ENCODE data around the gene CRIM1. TPM values are rescaled to one million over a fixed set of nuclear protein-coding genes. Genes with fewer than 3 reads are reported as not detected.

Gene CRIM1
- polyA plus RNA-seq, 2 of the 4 experiments (the other 2 are of a cell fraction) = 127 to 208 TPM

DNA sequence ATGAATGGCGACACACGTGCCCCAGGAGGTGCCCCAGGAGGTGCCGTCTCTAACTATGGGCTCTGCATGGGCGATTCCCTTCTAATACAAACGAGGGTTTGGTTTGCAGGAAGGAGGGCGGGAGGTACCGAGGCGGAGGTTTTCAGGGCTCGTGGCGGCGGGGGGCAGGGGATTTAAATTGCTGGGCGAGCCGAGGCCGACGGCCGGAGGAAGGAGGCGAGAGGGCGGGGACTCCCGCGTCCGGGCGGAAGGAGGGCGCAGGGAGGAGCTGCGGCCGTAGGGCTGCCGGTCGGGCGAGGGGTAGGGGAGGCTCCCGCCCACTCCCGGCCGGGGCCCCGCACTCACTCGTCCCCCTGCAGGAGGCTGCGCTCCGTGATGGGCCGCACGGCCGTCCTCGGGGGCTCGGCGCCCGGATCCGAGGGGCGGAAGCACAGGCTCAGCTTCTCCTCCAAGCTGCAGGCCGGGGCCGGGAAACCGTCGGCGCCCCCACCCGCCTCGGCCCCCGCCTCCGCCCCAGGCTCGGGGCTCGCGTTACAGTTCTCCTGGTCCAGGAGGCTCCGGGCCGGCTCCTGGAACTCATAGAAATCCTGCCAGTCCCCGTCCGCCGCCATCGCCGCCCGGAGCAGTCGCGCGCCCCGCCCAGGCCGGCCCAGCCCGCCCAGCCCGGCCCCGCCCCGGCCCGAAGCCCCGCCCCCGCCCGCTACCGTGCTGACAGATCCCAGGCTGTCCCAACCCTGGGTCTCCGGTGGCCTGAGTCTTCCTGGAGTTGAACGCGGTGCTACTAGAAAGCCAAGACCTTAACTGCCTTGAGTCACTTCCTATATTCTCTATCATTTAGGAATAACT, 242.2 kb downstream of the CRIM1 start, which contains the start of gene FEZ2 (continued):
- no peak for TF ChIP-seq RARB (CRISPR knock-in tag; IDR thresholded peaks at IDR 0.05)
- no peak for TF ChIP-seq NPAS2 (CRISPR knock-in tag; IDR thresholded peaks at IDR 0.05; ENCODE audit: borderline replicate concordance)
- no peak for TF ChIP-seq CHD2 (IDR thresholded peaks at IDR 0.05; ENCODE audit: low read length, partially characterized antibody)
- no peak for TF ChIP-seq RCOR1 (IDR thresholded peaks at IDR 0.05; ENCODE audit: low read depth, low read length)
- no peak for TF ChIP-seq ZC3H11A (IDR thresholded peaks at IDR 0.05)
- TF ChIP-seq MAFK (IDR thresholded peaks at IDR 0.05; ENCODE audit: partially characterized antibody) = no peak
- peak in 1 of 2 experiments; percentile 88; a peak in 3 of 5 replicates for TF ChIP-seq JUN (IDR thresholded peaks at IDR 0.05)
- TF ChIP-seq POLR2AphosphoS2 (conservative IDR thresholded peaks at IDR 0.05; ENCODE audit: low read length) = no peak
- TF ChIP-seq, protein P1, sequence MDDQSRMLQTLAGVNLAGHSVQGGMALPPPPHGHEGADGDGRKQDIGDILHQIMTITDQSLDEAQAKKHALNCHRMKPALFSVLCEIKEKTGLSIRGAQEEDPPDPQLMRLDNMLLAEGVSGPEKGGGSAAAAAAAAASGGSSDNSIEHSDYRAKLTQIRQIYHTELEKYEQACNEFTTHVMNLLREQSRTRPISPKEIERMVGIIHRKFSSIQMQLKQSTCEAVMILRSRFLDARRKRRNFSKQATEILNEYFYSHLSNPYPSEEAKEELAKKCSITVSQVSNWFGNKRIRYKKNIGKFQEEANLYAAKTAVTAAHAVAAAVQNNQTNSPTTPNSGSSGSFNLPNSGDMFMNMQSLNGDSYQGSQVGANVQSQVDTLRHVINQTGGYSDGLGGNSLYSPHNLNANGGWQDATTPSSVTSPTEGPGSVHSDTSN (IDR thresholded peaks at IDR 0.05) = no peak
- TF ChIP-seq CBX2 (IDR thresholded peaks at IDR 0.05; ENCODE audit: borderline replicate concordance, low read depth) = no peak
- no peak for TF ChIP-seq CEBPB (IDR thresholded peaks at IDR 0.05)
- TF ChIP-seq, protein P2, sequence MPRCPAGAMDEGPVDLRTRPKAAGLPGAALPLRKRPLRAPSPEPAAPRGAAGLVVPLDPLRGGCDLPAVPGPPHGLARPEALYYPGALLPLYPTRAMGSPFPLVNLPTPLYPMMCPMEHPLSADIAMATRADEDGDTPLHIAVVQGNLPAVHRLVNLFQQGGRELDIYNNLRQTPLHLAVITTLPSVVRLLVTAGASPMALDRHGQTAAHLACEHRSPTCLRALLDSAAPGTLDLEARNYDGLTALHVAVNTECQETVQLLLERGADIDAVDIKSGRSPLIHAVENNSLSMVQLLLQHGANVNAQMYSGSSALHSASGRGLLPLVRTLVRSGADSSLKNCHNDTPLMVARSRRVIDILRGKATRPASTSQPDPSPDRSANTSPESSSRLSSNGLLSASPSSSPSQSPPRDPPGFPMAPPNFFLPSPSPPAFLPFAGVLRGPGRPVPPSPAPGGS (IDR thresholded peaks at IDR 0.05) = peak; percentile 79; the same call in 2 of the 3 replicates
- no peak; the same call in 2 of the 3 replicates for TF ChIP-seq SMC3 (IDR thresholded peaks at IDR 0.05)
- TF ChIP-seq PHF8 (IDR thresholded peaks at IDR 0.05; ENCODE audit: borderline replicate concordance, low read depth) = peak; percentile 80
- TF ChIP-seq, protein P3, sequence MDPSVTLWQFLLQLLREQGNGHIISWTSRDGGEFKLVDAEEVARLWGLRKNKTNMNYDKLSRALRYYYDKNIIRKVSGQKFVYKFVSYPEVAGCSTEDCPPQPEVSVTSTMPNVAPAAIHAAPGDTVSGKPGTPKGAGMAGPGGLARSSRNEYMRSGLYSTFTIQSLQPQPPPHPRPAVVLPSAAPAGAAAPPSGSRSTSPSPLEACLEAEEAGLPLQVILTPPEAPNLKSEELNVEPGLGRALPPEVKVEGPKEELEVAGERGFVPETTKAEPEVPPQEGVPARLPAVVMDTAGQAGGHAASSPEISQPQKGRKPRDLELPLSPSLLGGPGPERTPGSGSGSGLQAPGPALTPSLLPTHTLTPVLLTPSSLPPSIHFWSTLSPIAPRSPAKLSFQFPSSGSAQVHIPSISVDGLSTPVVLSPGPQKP (IDR thresholded peaks at IDR 0.05; ENCODE audit: low read depth, low read length) = no peak
- TF ChIP-seq RAD21 (conservative IDR thresholded peaks at IDR 0.05 in 1 of 2, IDR thresholded peaks at IDR 0.05 in 1 of 2) = peak; percentile 16 to 45; a peak in 4 of 5 replicates
- TF ChIP-seq RFX5 (IDR thresholded peaks at IDR 0.05) = no peak
- TF ChIP-seq, protein P4, sequence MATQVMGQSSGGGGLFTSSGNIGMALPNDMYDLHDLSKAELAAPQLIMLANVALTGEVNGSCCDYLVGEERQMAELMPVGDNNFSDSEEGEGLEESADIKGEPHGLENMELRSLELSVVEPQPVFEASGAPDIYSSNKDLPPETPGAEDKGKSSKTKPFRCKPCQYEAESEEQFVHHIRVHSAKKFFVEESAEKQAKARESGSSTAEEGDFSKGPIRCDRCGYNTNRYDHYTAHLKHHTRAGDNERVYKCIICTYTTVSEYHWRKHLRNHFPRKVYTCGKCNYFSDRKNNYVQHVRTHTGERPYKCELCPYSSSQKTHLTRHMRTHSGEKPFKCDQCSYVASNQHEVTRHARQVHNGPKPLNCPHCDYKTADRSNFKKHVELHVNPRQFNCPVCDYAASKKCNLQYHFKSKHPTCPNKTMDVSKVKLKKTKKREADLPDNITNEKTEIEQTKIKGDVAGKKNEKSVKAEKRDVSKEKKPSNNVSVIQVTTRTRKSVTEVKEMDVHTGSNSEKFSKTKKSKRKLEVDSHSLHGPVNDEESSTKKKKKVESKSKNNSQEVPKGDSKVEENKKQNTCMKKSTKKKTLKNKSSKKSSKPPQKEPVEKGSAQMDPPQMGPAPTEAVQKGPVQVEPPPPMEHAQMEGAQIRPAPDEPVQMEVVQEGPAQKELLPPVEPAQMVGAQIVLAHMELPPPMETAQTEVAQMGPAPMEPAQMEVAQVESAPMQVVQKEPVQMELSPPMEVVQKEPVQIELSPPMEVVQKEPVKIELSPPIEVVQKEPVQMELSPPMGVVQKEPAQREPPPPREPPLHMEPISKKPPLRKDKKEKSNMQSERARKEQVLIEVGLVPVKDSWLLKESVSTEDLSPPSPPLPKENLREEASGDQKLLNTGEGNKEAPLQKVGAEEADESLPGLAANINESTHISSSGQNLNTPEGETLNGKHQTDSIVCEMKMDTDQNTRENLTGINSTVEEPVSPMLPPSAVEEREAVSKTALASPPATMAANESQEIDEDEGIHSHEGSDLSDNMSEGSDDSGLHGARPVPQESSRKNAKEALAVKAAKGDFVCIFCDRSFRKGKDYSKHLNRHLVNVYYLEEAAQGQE (IDR thresholded peaks at IDR 0.05) = no peak
- TF ChIP-seq, protein P5, sequence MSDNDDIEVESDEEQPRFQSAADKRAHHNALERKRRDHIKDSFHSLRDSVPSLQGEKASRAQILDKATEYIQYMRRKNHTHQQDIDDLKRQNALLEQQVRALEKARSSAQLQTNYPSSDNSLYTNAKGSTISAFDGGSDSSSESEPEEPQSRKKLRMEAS (IDR thresholded peaks at IDR 0.05) = peak; percentile 84
- no peak for TF ChIP-seq FOXS1 (CRISPR knock-in tag; IDR thresholded peaks at IDR 0.05)
- TF ChIP-seq TP53 (CRISPR knock-in tag; IDR thresholded peaks at IDR 0.05) = no peak
- no peak for TF ChIP-seq ESRRA (IDR thresholded peaks at IDR 0.05; ENCODE audit: borderline replicate concordance, low read length)
- TF ChIP-seq EP300 (IDR thresholded peaks at IDR 0.05) = no peak
- TF ChIP-seq ZSCAN20 (CRISPR knock-in tag; IDR thresholded peaks at IDR 0.05) = no peak
- no peak for TF ChIP-seq HDAC2 (IDR thresholded peaks at IDR 0.05)
- TF ChIP-seq, protein P6, sequence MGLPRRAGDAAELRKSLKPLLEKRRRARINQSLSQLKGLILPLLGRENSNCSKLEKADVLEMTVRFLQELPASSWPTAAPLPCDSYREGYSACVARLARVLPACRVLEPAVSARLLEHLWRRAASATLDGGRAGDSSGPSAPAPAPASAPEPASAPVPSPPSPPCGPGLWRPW (IDR thresholded peaks at IDR 0.05) = no peak
- TF ChIP-seq FOSB (CRISPR knock-in tag; IDR thresholded peaks at IDR 0.05) = no peak
- TF ChIP-seq CHD4 (IDR thresholded peaks at IDR 0.05; ENCODE audit: borderline replicate concordance) = no peak
- TF ChIP-seq ZNF302 (CRISPR knock-in tag; IDR thresholded peaks at IDR 0.05) = no peak
- no peak for TF ChIP-seq MAZ (IDR thresholded peaks at IDR 0.05; ENCODE audit: borderline replicate concordance, low read depth, low read length)
- TF ChIP-seq HOXA7 (CRISPR knock-in tag; IDR thresholded peaks at IDR 0.05) = no peak
- TF ChIP-seq ZFP36 (IDR thresholded peaks at IDR 0.05; ENCODE audit: borderline replicate concordance, partially characterized antibody) = no peak
